Measurements from ENCODE around the gene DRAXIN.

Gene DRAXIN

GRCh38 chr1:11657654-11658053 lies 33.9 kb upstream of the DRAXIN start:
- DNase-seq (ENCODE audit: low spot score): no peak

GRCh38 chr1:11658542-11658941 lies 33.0 kb upstream of the DRAXIN start:
- DNase-seq (ENCODE audit: low spot score): no peak

DNA sequence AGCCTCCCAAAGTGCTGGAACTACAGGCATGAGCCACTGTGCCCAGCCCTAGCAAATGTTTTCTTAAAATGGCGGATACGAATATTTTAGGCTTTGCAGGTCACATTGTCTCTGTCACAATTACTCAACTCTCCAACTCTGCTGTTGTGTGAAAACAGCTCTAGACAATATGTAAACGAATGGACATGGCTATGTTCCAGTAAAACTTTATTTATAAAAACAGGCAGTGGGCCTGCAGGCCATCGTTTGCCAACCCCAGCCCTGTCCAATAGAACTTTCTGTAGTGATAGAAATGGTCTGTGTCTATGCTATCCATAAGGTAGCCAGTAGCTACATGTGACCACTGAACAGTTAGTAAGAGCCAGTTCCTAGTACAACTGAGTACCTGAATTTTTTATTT lies 31.8 kb upstream of the DRAXIN start:
- no peak for DNase-seq (ENCODE audit: low spot score)

DNA sequence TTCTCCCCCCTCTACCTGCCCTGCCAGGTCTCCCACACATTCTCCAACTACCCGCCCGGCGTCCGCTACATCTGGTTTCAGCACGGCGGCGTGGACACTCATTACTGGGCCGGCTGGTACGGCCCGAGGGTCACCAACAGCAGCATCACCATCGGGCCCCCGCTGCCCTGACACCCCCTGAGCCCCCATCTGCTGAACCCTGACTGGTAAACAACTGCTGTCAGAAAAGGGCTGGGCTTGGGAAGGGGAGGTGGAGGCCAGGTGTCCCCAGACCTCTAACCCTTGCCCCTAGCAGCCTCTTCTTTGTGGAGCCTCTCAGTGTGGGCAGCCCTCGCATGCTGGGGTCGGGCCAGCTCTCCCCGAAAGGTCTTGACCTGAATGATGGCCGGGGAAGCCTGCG lies 30.4 kb upstream of the DRAXIN start:
- no peak for DNase-seq (ENCODE audit: low spot score)

DNA sequence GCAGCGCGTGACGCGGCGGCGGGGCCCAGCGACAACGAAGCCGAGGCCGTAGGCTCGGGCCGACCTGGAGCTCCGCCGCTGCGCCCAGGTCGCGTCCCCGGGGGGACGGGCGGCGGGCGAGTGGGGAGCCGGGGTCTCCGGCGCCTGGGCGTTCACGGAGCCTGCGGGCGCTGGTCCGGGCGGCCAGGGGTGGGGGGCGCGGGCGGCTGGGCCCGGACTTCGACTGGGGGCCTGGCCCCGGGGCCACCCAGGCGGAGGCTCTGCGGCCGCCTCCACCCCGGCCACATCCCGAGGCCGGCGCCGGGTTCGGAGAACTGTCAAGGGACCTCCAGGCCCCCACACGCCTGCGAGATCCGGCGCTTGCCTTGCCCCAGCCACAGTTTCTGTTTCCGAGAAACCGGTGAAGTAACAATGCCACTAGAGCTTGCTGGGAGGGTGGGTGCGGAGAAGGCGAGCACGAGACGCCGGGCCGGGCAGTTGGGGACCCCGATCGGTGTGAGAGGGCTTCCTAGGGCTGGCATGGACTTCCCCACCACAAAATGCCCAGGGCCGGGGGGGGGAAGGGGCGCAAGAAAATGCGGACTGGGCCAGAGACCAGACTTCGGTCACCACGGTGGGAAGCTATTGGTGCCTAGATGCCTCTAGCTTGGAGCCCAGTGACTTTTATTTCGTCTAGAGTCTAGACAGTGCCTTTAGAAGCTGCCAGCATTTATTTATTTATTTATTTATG lies 27.0 kb upstream of the DRAXIN start:
- DNase-seq (ENCODE audit: low spot score): peak; percentile 42

DNA sequence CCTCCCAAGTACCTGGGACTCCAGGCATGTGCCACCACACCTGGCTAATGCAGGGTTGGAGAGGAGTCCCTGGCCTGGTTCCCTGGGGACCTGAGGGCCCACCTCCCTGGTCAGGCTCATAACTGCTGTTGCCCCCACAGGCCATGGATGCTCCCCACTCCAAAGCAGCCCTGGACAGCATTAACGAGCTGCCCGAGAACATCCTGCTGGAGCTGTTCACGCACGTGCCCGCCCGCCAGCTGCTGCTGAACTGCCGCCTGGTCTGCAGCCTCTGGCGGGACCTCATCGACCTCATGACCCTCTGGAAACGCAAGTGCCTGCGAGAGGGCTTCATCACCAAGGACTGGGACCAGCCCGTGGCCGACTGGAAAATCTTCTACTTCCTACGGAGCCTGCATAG lies 23.0 kb upstream of the DRAXIN start:
- no peak for DNase-seq (ENCODE audit: low spot score)

- DNase-seq (ENCODE audit: low spot score): no peak
Measured at GRCh38 chr1:11670747-11671146, 20.8 kb upstream of the DRAXIN start.

DNA sequence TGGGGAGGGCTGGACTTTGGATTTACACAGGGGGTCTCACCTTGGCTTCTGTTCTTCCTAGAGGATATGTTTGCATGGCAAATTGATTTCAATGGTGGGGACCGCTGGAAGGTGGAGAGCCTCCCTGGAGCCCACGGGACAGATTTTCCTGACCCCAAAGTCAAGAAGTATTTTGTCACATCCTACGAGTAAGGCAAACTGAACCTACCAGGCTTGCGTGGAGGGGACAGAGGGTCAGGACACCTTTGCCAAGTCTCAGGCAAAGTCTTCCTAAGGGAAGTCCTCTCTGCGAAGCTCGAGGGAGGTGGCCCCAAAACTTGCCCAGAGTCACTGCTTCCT lies 20.3 kb upstream of the DRAXIN start:
- no peak for DNase-seq (ENCODE audit: low spot score)

DNA sequence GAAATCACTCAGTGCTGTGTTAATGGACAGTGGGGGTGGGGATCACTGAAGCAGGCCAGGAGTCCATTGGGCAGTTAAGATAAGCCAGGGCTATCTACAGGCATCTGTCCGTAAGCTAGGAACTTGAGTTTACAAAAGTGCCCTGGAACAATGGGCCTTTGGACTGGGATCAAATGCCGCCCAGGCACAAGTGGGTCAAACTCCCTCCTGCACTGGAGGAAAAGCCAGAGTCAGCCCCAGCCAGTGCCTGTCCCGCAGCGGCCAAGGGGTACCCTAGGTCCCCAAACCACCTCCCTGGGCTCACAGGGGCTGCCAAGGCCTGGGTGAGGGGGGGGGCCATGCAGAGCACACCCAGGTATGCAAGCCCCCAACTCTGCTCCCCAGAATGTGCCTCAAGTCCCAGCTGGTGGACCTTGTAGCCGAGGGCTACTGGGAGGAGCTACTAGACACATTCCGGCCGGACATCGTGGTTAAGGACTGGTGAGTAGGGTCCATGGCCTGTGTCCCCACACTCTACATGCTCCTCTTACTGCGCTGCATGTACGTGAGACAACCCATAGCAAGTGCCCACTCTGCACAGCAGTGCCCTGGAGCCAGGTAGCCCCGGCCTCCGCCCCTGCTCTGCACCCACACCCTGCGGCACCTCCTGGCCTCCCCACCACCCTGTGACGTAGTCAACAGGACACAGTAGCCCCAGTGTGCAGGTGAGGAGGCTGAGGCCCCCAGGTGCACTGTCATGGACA lies 19.8 kb upstream of the DRAXIN start:
- peak; percentile 82 for DNase-seq (ENCODE audit: low spot score)

GRCh38 chr1:11673089-11673769 lies 18.3 kb upstream of the DRAXIN start:
- no peak for DNase-seq (ENCODE audit: low spot score)

DNA sequence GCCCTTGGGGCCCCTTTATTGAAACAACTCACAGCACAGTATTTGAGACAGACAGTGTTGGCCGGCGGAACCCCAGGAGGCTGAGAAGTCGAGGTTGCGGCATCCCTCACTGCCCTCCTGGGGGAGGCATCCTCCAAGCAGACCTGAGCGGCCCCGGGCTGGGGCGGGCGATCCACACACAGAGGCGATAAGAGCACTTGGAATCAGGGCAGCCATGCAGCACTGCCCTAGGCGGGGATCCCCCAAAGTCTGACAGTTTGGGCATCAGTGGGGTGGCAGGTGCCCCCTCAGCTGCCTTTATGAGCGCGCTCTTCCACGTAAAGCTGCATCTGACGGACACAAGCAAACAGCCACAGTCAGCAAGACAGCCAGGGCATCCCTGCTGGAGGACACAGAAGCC lies 17.0 kb upstream of the DRAXIN start:
- no peak for DNase-seq (ENCODE audit: low spot score)

DNA sequence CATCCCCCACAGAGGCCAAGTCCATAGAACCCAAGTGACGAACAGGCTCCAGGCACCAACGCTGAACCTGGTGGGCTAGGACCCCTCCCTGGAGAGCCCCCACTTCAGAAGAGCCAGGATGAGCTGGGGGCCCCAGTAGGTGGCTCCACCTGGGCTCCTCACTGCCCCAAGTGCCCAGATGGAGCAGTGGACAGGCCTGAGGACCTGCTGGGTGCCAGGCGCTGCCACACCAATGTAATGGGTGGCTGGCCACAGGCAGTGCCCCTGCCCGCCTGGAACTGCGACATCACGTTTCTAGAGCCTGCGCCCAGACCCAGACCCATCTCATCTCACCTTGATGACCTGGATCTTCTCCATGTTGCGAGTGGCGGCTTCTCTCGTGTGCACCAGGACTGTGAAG lies 16.2 kb upstream of the DRAXIN start:
- no peak for DNase-seq (ENCODE audit: low spot score)

DNA sequence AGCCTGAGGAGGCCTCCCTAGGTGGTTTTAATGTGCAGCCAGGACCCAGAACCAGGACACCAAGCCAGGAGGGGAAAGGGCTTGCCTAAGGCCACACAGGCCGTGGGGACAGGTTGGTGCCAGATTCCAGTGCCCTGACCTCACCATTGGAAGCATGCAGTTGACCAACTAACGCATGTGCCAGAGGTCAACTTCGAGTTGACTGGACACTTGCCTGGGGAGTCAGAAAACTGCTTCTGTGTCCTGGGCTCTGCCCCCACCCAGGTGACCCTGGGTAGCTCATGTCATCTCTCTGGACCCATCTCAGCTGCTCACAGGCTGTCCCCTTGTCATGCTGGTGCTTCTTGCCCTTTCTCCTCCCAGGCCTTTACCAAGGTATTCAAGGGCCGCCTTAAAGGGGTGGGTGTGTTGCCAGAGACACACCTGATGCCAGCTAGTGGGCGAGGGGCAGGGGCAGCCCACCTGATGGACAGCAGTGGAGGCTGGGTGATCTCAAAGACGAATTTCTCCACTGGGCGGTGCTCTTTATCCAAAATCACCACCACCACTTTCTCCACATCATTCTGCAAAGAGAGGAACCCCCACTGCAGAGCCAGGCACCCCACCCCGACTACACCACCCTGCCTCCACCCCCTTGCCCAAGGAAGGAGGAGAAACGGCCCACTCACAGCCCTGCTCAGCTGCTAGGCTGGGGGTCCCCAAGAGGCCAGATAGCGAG lies 15.0 kb upstream of the DRAXIN start:
- no peak for DNase-seq (ENCODE audit: low spot score)

GRCh38 chr1:11678442-11678841 lies 13.1 kb upstream of the DRAXIN start:
- DNase-seq (ENCODE audit: low spot score): no peak

GRCh38 chr1:11680270-11681070 lies 11.0 kb upstream of the DRAXIN start:
- DNase-seq (ENCODE audit: low spot score): peak; percentile 52

GRCh38 chr1:11681071-11681771 lies 10.3 kb upstream of the DRAXIN start, which contains the start of gene MAD2L2:
Gene MAD2L2, minus strand, starts transcription at chr1:11681148. Its CDS starts 547 bp downstream, at chr1:11680601.
- DNase-seq (ENCODE audit: low spot score): peak; percentile 89

- no peak for DNase-seq (ENCODE audit: low spot score)
Measured at GRCh38 chr1:11682287-11682771, 9.2 kb upstream of the DRAXIN start.

DNA sequence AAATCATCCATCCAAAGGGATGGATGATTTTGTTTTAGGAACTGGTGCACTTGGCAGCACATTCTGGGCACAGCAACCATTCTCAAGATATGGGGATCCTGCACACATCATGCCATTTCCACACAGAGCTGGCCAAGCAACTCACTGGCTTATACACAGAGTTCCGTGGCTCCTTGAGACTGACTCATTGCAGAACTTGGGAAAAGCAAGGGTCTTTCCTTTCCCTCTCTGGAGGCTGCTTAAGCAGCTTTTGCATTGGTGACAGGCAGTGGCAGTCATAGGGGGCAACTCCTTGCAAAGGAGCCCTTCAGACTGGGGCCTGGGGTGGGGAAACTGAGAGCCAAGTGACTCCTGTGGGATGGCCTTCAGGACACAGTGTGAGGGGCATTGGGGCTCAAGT lies 8.7 kb upstream of the DRAXIN start:
- DNase-seq (ENCODE audit: low spot score): no peak

- DNase-seq (ENCODE audit: low spot score): no peak
Measured at GRCh38 chr1:11684070-11684469, 7.4 kb upstream of the DRAXIN start.

GRCh38 chr1:11685210-11685752 lies 6.2 kb upstream of the DRAXIN start:
- no peak for DNase-seq (ENCODE audit: low spot score)

DNA sequence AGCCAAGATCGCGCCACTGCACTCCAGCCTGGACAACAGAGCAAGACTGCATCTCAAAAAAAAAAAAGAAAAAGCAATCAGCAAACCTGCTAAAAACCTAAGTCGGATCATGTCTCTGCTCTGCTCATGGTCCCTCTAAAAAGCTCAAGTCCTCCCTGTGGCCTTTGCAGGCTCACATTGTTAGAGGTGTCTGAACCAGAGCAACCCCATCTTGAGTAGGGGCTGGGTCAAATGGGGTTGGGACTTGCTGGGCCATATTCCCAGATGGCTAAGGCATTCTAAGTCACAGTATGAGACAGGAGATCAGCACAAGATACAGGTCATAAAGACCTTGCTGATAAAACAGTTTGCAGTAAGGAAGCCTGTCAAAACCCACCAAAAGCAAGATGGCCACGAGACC lies 3.0 kb upstream of the DRAXIN start:
- DNase-seq (ENCODE audit: low spot score): no peak

Measured in HuH-7 (cell line).